ENCODE results near the gene ATCAY. TPM values are rescaled to one million over a fixed set of nuclear protein-coding genes. Genes with fewer than 3 reads are reported as not detected.

Gene ATCAY
- total and polyA plus RNA-seq, 2 of the 13 experiments (the other 11 are each of a cell fraction or from before 2014, with no cell fraction given) = not detected

GRCh38 chr19:3904233-3904632 is 23.7 kb downstream of the ATCAY start (continued):
- TF ChIP-seq, protein P1, sequence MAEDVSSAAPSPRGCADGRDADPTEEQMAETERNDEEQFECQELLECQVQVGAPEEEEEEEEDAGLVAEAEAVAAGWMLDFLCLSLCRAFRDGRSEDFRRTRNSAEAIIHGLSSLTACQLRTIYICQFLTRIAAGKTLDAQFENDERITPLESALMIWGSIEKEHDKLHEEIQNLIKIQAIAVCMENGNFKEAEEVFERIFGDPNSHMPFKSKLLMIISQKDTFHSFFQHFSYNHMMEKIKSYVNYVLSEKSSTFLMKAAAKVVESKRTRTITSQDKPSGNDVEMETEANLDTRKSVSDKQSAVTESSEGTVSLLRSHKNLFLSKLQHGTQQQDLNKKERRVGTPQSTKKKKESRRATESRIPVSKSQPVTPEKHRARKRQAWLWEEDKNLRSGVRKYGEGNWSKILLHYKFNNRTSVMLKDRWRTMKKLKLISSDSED (CRISPR knock-in tag; IDR thresholded peaks at IDR 0.05) = no peak
- TF ChIP-seq SIX1 (CRISPR knock-in tag; IDR thresholded peaks at IDR 0.05; ENCODE audit: borderline replicate concordance) = no peak
- TF ChIP-seq KLF12 (CRISPR knock-in tag; IDR thresholded peaks at IDR 0.05; ENCODE audit: borderline replicate concordance) = no peak
- TF ChIP-seq ZNF337 (CRISPR knock-in tag; IDR thresholded peaks at IDR 0.05; ENCODE audit: borderline replicate concordance, low read depth) = no peak
- no peak for TF ChIP-seq BRD4 (CRISPR knock-in tag; IDR thresholded peaks at IDR 0.05)
- TF ChIP-seq, protein P2, sequence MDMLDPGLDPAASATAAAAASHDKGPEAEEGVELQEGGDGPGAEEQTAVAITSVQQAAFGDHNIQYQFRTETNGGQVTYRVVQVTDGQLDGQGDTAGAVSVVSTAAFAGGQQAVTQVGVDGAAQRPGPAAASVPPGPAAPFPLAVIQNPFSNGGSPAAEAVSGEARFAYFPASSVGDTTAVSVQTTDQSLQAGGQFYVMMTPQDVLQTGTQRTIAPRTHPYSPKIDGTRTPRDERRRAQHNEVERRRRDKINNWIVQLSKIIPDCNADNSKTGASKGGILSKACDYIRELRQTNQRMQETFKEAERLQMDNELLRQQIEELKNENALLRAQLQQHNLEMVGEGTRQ (IDR thresholded peaks at IDR 0.05; ENCODE audit: low read depth, low read length) = no peak
- TF ChIP-seq, protein P2 (CRISPR knock-in tag; IDR thresholded peaks at IDR 0.05; ENCODE audit: borderline replicate concordance) = no peak
- TF ChIP-seq ZNF839 (CRISPR knock-in tag; IDR thresholded peaks at IDR 0.05; ENCODE audit: borderline replicate concordance) = no peak
- TF ChIP-seq ZFP90 (CRISPR knock-in tag; IDR thresholded peaks at IDR 0.05; ENCODE audit: borderline replicate concordance) = no peak
- TF ChIP-seq HCFC1 (IDR thresholded peaks at IDR 0.05; ENCODE audit: low read depth, low read length) = no peak
- no peak for TF ChIP-seq ZNF441 (CRISPR knock-in tag; IDR thresholded peaks at IDR 0.05; ENCODE audit: borderline replicate concordance)
- TF ChIP-seq CAMTA2 (CRISPR knock-in tag; IDR thresholded peaks at IDR 0.05; ENCODE audit: borderline replicate concordance) = no peak
